Measurements from ENCODE around the gene PTPRM. TPM values are rescaled to one million over a fixed set of nuclear protein-coding genes. Genes with fewer than 3 reads are reported as not detected.

PTPRM gene
- total RNA-seq, 1 donor from 2014 or later, result 13.9 TPM

DNA sequence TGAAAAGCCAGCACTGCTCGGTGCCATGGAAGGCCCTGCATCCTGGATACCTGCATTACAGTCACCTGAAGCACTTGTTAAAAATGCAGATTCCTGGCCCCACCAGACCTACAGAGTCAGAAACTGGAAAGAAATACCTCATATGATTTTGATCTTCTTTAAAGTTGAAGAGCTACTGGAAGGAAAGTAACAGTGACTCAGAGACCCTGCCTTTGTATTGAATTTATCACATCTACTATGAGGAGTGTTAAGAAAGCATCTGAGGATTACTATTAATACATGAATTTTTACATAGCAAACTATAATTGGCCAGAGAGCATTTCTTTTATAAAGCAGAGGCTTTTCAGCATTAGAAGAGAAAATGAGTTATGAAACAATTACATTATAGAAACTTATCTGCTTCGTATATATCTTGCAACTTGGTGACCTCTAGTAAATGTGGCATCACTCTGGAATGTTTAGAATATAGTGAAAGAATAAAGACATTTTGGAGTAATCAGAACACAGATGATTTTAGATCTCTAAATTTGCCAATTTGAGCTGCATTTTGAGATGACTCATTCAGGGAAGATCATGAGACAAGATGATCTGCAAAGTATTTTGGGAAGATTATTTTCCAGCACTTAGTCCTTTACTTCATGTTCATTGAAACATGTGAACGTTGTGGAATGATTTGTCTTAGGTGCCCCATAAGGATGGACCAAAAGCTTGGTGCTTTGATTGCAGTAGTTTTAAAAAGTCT lies 12.2 kb downstream of the PTPRM start:
- no peaks in the 10 kb centered on the region for H4K20me1 ChIP-seq (ENCODE audit: low read depth)
- H3F3A ChIP-seq (ENCODE audit: low read depth), result peaks cover 15% of the 10 kb centered on the region
- peaks cover 32% of the 10 kb centered on the region for H3K4me1 ChIP-seq
- H3K27ac Mint-ChIP-seq, result no peak overlapping the region
- H3K27ac ChIP-seq, result no peak overlapping the region
- H3K9me3 Mint-ChIP-seq, result peaks cover 2% of the 10 kb centered on the region
- H3K4me1 Mint-ChIP-seq, result peaks cover 29% of the 10 kb centered on the region
- H3K4me3 ChIP-seq, result no peak overlapping the region
- H3K36me3 ChIP-seq, result no peaks in the 10 kb centered on the region
- no peak overlapping the region for H3K9ac ChIP-seq
- peaks cover 10% of the 10 kb centered on the region for H3K79me2 ChIP-seq (ENCODE audit: low read depth)
- no peak overlapping the region for H3K4me2 ChIP-seq
- no peaks in the 10 kb centered on the region for H3K9me3 ChIP-seq (ENCODE audit: low read depth)
- H3K4me3 Mint-ChIP-seq, result no peak overlapping the region
- H3K36me3 Mint-ChIP-seq, result no peaks in the 10 kb centered on the region
- H3K27me3 Mint-ChIP-seq (ENCODE audit: insufficient read depth, low read depth), result peaks cover 4% of the 10 kb centered on the region
- H2AFZ ChIP-seq (replicated peaks), result no peak overlapping the region
- TF ChIP-seq, protein P1, sequence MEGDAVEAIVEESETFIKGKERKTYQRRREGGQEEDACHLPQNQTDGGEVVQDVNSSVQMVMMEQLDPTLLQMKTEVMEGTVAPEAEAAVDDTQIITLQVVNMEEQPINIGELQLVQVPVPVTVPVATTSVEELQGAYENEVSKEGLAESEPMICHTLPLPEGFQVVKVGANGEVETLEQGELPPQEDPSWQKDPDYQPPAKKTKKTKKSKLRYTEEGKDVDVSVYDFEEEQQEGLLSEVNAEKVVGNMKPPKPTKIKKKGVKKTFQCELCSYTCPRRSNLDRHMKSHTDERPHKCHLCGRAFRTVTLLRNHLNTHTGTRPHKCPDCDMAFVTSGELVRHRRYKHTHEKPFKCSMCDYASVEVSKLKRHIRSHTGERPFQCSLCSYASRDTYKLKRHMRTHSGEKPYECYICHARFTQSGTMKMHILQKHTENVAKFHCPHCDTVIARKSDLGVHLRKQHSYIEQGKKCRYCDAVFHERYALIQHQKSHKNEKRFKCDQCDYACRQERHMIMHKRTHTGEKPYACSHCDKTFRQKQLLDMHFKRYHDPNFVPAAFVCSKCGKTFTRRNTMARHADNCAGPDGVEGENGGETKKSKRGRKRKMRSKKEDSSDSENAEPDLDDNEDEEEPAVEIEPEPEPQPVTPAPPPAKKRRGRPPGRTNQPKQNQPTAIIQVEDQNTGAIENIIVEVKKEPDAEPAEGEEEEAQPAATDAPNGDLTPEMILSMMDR (IDR thresholded peaks at IDR 0.05), result no peak
- TF ChIP-seq EZH2phosphoT487 (IDR thresholded peaks at IDR 0.05) (no peak), EZH2 (IDR thresholded peaks at IDR 0.05) (no peak)
- DNase-seq (ENCODE audit: low spot score), result no peak
- no peaks in the 10 kb centered on the region for H3K27me3 ChIP-seq

DNA sequence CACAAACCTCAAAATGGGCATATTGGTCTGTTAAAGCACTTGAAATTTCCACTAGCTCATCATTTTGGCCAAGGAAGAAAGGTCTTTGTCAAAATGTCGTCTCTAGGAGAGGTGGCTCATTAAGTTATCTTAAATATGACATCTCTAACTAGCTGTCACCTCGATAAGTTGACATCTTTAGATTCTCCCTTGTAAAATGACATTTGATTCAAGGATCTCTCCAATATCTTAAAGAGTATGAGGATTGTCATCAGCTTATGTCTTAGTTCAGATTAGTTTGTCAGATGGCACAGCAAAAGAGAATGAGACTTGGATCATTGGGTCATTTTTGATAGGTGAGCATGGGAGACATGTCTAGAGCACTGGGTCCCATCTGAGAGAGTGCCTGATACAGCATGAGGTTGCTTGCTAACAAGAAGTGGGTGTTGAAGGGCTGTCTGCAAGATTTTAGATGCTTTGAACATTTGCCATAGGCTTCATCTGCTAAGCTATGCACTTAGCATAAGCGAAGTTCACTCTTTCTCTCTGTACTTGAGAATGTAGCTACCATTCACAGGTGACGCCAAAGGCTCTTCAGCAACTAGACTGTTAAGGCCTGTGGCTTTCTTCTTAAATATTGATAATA lies 12.9 kb downstream of the PTPRM start:
- Histone ChIP-seq H2AFZ (replicated peaks) (no peak overlapping the region), H3K27me3 (no peaks in the 10 kb centered on the region), H3F3A (ENCODE audit: low read depth) (peaks cover 14% of the 10 kb centered on the region), H3K36me3 (no peaks in the 10 kb centered on the region), H3K79me2 (ENCODE audit: low read depth) (peaks cover 10% of the 10 kb centered on the region), H3K9me3 (ENCODE audit: low read depth) (no peaks in the 10 kb centered on the region), H3K9ac (no peak overlapping the region), H3K4me3 (no peak overlapping the region), H3K27ac (no peak overlapping the region), H3K4me2 (no peak overlapping the region), H4K20me1 (ENCODE audit: low read depth) (no peaks in the 10 kb centered on the region), H3K4me1 (peaks cover 35% of the 10 kb centered on the region)
- H3K4me3 Mint-ChIP-seq, result no peak overlapping the region
- no peaks in the 10 kb centered on the region for H3K36me3 Mint-ChIP-seq
- H3K27me3 Mint-ChIP-seq (ENCODE audit: insufficient read depth, low read depth), result peaks cover 3% of the 10 kb centered on the region
- no peak for DNase-seq (ENCODE audit: low spot score)
- peaks cover 34% of the 10 kb centered on the region for H3K4me1 Mint-ChIP-seq
- TF ChIP-seq EZH2phosphoT487 (IDR thresholded peaks at IDR 0.05), result no peak
- TF ChIP-seq, protein P1 (IDR thresholded peaks at IDR 0.05), result no peak
- no peak for TF ChIP-seq EZH2 (IDR thresholded peaks at IDR 0.05)
- no peak overlapping the region for H3K27ac Mint-ChIP-seq
- peaks cover 2% of the 10 kb centered on the region for H3K9me3 Mint-ChIP-seq

DNA sequence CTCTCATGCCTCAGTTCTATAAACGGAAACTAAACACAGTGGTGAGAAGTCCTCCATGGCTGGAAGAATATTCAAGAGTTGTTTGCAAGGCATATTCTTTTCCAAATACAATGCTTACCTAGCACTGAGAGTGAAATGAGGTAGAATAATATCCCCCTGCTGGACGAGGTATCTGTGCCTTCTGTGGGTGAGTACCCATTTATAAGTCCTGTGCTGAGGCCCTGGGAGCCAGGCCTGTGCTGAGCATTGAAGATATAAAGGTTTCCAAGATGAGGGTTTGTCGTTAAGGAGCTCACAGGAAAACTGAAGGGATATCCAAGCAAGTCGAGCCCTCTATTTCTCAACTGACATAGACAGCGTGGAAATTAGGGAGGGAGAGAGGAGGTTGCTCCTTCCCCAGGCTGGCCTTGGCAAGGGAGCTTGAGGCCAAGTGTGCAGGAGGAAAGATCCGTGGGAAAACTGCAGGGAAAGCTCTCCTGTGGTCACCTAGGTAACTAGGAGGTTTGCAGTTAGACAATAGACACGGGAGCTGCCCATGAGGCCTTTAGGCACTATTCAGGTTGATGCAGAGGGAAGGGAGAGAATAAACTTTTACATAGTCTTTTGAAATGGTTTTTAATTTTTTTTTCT lies 17.6 kb downstream of the PTPRM start:
- H3K27ac ChIP-seq, result no peak overlapping the region
- H3K4me2 ChIP-seq, result peak overlapping the region; percentile 29
- no peak for DNase-seq (ENCODE audit: low spot score)
- no peak overlapping the region for H2AFZ ChIP-seq (replicated peaks)
- Mint-ChIP-seq H3K4me3 (no peak overlapping the region), H3K27ac (peak overlapping the region; percentile 52), H3K9me3 (peaks cover 2% of the 10 kb centered on the region), H3K4me1 (peaks cover 26% of the 10 kb centered on the region), H3K27me3 (ENCODE audit: insufficient read depth, low read depth) (no peaks in the 10 kb centered on the region), H3K36me3 (no peaks in the 10 kb centered on the region)
- no peak overlapping the region for H3K4me3 ChIP-seq
- TF ChIP-seq EZH2 (IDR thresholded peaks at IDR 0.05) (no peak), EZH2phosphoT487 (IDR thresholded peaks at IDR 0.05) (no peak)
- TF ChIP-seq, protein P1 (IDR thresholded peaks at IDR 0.05), result no peak
- peaks cover 14% of the 10 kb centered on the region for H3K4me1 ChIP-seq
- no peaks in the 10 kb centered on the region for H3K36me3 ChIP-seq
- no peaks in the 10 kb centered on the region for H3F3A ChIP-seq (ENCODE audit: low read depth)
- no peaks in the 10 kb centered on the region for H4K20me1 ChIP-seq (ENCODE audit: low read depth)
- H3K79me2 ChIP-seq (ENCODE audit: low read depth), result no peaks in the 10 kb centered on the region
- H3K9me3 ChIP-seq (ENCODE audit: low read depth), result no peaks in the 10 kb centered on the region
- no peaks in the 10 kb centered on the region for H3K27me3 ChIP-seq
- no peak overlapping the region for H3K9ac ChIP-seq

All from neural progenitor cell (in vitro differentiated cells).